Left ventricle myocardium inferior (tissue), 1 donor: ENCODE results near the gene PRSS22. TPM values are rescaled to one million over a fixed set of nuclear protein-coding genes. Genes with fewer than 3 reads are reported as not detected.

Source experiments
- DNase-seq: peaks from one replicate; pipeline ENCODE4 v3.0.0-alpha.2; 2020
- H3K27ac ChIP-seq: fragments of 200-600 bp; replicated peaks from 2 replicates; pipeline ENCODE4 v1.8.0; 2021
- H3K27me3 ChIP-seq: fragments of 200-600 bp; 2 replicates; pipeline ENCODE4 v1.8.0; 2021; ENCODE audit warnings: low read depth
- H3K36me3 ChIP-seq: fragments of 200-600 bp; 2 replicates; pipeline ENCODE4 v1.8.0; 2021
- H3K4me1 ChIP-seq: fragments of 200-600 bp; 2 replicates; pipeline ENCODE4 v1.8.0; 2021
- H3K4me3 ChIP-seq: fragments of 200-600 bp; 2 replicates; pipeline ENCODE4 v1.8.0; 2021; ENCODE audit warnings: mild to moderate bottlenecking, moderate library complexity
- H3K9me3 ChIP-seq: fragments of 200-600 bp; replicated peaks from 2 replicates; pipeline ENCODE4 v1.8.0; 2021
- intact Hi-C: fragments of 100-400 bp; cut with micrococcal nuclease; formaldehyde crosslinking; loops from one replicate; pipeline ENCODE4 v1.11.0; 2022
- total RNA-seq: library from RNA; stranded (reverse); fragmentation: NEBNext Ultra II Directional; extraction: Animal tissue kit (Norgen Biotek cat#: 25700); gene quantifications from one replicate; pipeline ENCODE4 v1.2.1, GENCODE V29; 2021
- TF ChIP-seq, protein P1 (sequence below): fragments of 200-600 bp; IDR thresholded peaks from 2 replicates; pipeline ENCODE4 v1.8.0; 2021; ENCODE audit warnings: antibody characterized with exemption, mild to moderate bottlenecking, borderline replicate concordance
- donor health status: DM: no; HTN: yes; CAD: no; lungs with severe emphysema.

PRSS22 gene
- total RNA-seq, 1 donor from 2014 or later: not detected

DNA sequence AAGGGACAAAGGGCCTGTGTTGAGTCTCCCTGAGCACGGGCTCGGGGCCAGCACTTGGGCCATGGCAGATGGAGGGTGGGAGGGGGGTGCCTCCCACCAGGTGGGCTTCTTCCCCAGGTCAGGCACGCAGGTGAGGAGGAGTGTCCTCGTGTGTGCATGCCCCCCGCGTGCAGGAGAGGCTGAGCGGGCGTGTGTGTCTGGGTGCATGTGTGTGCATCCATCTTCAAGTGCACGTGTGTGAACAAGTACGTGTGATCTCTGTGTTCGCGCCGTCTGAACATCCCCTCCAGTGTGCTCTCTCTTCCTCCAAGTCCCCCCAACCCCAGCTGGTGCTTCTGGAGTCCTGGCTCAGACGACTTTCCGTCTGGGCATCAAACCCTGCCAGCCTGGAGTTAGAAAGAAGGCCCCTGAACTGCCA lies 30.6 kb downstream of the PRSS22 start:
- Histone ChIP-seq H3K4me3 (no peak overlapping the region), H3K9me3 (no peaks in the 10 kb centered on the region), H3K36me3 (no peaks in the 10 kb centered on the region), H3K4me1 (no peaks in the 10 kb centered on the region), H3K27ac (no peak overlapping the region), H3K27me3 (peaks cover 74% of the 10 kb centered on the region)
- intact Hi-C loops: no loop called here
- no peak for DNase-seq
- TF ChIP-seq, protein P1, sequence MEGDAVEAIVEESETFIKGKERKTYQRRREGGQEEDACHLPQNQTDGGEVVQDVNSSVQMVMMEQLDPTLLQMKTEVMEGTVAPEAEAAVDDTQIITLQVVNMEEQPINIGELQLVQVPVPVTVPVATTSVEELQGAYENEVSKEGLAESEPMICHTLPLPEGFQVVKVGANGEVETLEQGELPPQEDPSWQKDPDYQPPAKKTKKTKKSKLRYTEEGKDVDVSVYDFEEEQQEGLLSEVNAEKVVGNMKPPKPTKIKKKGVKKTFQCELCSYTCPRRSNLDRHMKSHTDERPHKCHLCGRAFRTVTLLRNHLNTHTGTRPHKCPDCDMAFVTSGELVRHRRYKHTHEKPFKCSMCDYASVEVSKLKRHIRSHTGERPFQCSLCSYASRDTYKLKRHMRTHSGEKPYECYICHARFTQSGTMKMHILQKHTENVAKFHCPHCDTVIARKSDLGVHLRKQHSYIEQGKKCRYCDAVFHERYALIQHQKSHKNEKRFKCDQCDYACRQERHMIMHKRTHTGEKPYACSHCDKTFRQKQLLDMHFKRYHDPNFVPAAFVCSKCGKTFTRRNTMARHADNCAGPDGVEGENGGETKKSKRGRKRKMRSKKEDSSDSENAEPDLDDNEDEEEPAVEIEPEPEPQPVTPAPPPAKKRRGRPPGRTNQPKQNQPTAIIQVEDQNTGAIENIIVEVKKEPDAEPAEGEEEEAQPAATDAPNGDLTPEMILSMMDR: no peak

DNA sequence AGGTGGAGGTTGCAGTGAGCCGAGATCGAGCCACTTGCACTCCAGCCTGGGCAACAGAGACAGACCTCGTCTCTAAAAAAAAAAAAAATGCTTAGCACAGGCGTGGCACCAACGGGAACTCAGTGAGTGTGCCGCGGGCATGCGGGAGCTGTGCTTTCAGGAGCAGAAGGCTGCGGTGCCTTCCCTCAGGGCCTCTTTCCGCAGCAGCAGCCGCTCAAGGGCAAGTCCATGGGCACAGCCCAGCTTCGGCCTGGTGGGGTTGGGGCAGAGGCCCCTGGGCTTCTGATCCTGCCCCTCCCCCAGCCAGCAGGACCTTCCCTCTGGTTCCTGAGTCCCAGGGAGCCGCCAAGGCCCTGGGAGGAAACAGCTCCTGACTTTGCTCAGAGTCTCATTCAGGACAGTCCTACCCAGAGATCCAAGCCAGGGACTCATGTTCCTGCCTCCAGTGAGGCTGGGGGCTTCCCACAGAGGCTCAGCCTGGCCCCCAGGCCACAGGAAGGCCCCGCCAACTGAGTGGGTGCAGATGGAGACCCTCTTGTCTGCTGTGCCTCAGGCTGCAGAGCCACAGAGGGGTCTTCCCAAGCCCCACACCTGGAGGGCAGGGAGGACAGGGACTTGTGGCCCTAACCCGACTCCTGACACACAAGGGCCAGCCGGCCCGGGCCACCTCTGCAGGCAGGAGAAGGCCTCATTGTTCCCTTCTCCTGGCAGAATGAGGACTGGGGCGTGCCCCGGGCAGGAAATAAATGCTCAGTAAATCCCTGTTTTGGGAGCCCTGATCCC lies 31.2 kb downstream of the PRSS22 start:
- TF ChIP-seq, protein P1: no peak
- DNase-seq: no peak
- Histone ChIP-seq H3K9me3 (no peaks in the 10 kb centered on the region), H3K27ac (no peak overlapping the region), H3K4me1 (no peaks in the 10 kb centered on the region), H3K27me3 (peaks cover 72% of the 10 kb centered on the region), H3K4me3 (no peak overlapping the region), H3K36me3 (no peaks in the 10 kb centered on the region)
- intact Hi-C loops: no loop called here

GRCh38 chr16:2825906-2826305 lies 32.1 kb downstream of the PRSS22 start:
- no peaks in the 10 kb centered on the region for H3K36me3 ChIP-seq
- intact Hi-C loops: no loop called here
- no peak for DNase-seq
- peaks cover 72% of the 10 kb centered on the region for H3K27me3 ChIP-seq
- H3K9me3 ChIP-seq: no peaks in the 10 kb centered on the region
- no peak overlapping the region for H3K4me3 ChIP-seq
- H3K27ac ChIP-seq: no peak overlapping the region
- TF ChIP-seq, protein P1: no peak
- no peaks in the 10 kb centered on the region for H3K4me1 ChIP-seq

DNA sequence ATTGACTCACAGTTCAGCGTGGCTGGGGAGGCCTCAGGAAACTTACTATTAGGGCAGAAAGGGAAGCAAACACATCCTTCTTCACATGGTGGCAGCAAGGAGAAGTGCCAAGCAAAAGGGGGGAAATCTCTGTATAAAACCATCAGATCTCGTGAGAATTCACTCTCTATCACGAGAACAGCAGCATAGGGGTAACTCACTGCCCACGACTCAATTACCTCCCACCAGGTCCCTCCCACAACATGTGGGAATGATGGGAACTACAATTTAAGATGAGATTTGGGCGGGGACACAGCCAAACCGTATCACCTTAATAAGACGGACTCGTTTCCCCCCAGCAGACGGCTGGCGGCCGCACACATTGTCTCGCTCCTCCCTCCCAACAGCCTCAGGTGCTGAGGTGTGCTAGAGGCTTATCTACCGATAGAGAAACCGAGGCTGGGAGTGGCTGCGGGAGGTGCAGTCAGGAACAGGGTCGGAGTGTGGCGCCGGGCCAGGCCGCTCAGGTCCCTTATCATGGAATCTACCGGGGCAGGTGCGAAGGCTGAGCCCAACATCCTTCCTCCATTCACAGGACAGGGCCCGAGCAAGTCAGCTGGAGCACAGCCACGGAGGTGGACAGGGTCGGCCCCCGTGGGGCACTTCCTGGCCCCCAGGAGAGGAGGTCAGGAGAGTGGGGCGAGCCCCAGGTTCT lies 32.8 kb downstream of the PRSS22 start:
- Histone ChIP-seq H3K27ac (no peak overlapping the region), H3K4me3 (no peak overlapping the region), H3K9me3 (no peaks in the 10 kb centered on the region), H3K36me3 (no peaks in the 10 kb centered on the region), H3K4me1 (no peaks in the 10 kb centered on the region), H3K27me3 (peaks cover 72% of the 10 kb centered on the region)
- intact Hi-C loops: no loop called here
- DNase-seq: no peak
- TF ChIP-seq, protein P1: no peak

DNA sequence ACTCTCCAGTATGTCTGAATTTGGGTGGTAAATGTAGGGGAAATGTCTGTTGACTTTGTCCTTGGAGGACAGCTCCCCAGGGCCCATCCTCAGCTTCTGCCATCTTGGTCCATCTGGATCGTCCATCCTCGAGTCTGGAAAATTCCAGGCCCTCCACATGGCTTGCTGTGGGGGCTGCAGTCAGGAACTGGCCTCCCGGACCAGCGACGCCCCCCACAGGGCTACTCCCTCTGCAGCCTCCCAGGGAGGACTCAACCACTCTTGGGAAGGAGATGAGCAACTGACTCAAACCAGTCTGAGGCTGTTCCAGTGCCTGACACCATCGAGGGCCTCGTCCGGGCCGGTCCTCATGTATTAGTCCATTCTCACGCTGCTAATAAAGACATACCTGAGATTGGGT lies 33.3 kb downstream of the PRSS22 start:
- DNase-seq: no peak
- intact Hi-C loops: no loop called here
- H3K4me3 ChIP-seq: no peak overlapping the region
- H3K4me1 ChIP-seq: no peaks in the 10 kb centered on the region
- H3K9me3 ChIP-seq: no peaks in the 10 kb centered on the region
- TF ChIP-seq, protein P1: no peak
- H3K27me3 ChIP-seq: peaks cover 72% of the 10 kb centered on the region
- H3K27ac ChIP-seq: no peak overlapping the region
- no peaks in the 10 kb centered on the region for H3K36me3 ChIP-seq
